ENCODE data around the gene MYBPHL. TPM values are rescaled to one million over a fixed set of nuclear protein-coding genes. Genes with fewer than 3 reads are reported as not detected.

MYBPHL gene
- total RNA-seq, 1 experiment from 2014 or later = 0.23 TPM

GRCh38 chr1:109265016-109265415 lies 41.8 kb downstream of the MYBPHL start:
- DNase-seq (ENCODE audit: low read depth) = no peak

- DNase-seq (ENCODE audit: low read depth) = no peak
These were observed 42.4 kb downstream of the MYBPHL start for GRCh38 chr1:109264379-109264755.

GRCh38 chr1:109263597-109264378 lies 43.0 kb downstream of the MYBPHL start:
- DNase-seq (ENCODE audit: low read depth) = peak; percentile 66

DNA sequence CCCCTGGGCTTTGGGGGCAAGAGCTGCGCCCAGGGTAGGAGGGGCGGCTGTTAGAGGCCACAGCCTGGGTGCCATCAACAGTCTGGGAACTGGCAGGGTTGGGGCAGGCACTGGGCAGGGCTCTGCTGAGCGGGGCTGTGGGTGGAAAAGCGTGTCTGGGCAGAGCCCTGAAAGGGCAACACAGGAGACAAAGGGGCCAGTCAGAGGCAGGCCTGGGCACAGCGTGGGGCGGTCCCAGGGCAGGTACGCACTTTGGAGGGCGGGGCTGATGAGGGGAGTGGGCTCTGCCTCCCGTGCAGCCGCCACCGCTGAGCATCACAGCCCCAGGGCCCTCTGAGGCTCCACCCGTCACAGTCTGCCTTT lies 43.6 kb downstream of the MYBPHL start:
- no peak for DNase-seq (ENCODE audit: low read depth)

DNA sequence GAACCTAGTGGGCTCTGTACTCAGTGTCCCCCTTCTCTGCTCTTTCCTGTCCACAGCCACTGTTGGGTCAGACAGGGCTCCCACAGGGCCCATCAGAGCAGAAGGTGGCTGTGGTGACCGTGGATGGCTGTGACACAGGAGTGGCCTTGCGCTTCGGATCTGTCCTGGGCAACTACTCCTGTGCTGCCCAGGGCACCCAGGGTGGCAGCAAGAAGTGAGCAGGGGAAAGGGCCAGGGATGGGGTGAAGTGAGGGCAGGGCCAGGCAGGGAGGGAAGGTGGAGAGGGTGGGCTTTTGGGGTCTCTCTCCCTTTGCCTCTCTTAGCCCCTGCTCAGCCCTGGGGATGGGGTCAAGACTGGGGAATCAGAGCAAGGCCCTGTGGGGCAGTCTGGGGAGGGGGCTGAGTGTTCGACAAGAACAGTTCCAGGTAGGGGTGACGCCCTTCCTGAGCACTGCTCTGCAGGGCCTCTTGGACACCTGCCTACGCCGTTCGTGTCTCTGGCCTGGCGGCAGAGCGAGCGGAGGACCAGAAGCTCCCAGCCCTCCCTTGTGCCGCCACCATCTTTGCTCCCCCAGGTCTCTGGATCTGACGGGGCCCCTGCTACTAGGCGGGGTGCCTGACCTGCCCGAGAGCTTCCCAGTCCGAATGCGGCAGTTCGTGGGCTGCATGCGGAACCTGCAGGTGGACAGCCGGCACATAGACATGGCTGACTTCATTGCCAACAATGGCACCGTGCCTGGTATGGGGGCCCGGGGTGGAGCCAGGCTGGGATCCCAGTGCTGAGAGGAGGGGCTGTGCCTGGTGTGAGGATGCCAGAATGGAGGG lies 44.4 kb downstream of the MYBPHL start:
- no peak for DNase-seq (ENCODE audit: low read depth)

- no peak for DNase-seq (ENCODE audit: low read depth)
These were observed 45.2 kb downstream of the MYBPHL start for GRCh38 chr1:109261578-109261977.

GRCh38 chr1:109261006-109261405 lies 45.8 kb downstream of the MYBPHL start:
- no peak for DNase-seq (ENCODE audit: low read depth)

GRCh38 chr1:109259674-109260557 lies 46.9 kb downstream of the MYBPHL start:
- no peak for DNase-seq (ENCODE audit: low read depth)

- DNase-seq (ENCODE audit: low read depth) = no peak
These were observed 48.0 kb downstream of the MYBPHL start for GRCh38 chr1:109258481-109259466.

DNA sequence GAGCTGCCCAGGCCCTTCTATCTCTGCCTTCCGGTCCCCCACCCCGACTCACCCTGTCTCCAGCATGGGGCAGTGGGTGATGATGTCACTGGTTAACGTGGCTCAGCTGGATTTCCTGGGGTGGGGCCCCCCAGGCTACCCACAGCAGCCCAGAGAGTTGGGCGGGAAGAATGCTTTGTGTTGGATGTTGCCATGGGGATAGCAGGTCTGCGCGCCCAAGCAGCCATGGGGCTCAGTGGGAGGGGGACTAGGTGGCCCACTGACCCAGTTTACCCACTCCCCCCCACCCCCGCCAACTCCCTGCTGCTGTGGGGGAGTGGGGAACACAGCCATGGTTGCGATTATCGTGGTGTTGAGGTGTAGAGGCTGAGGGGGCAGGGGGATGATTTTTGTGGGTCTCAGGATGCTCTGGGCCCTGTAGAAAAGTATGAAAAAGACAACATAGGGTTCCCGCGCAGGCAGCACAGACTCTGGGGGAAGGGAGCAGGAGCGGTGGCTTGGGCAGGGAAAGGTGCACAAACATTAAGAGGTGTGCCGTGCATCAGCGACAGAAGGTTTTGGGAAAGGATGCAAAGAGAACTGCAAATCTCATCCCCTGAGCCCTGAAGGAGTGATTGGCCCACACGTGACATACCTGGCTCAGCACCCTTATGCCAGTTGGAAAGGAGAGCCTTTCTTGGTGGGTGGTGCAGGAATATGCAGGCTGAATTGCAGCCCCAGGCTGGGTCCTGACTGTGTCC lies 49.0 kb downstream of the MYBPHL start:
- no peak for DNase-seq (ENCODE audit: low read depth)

- no peak for DNase-seq (ENCODE audit: low read depth)
These were observed 49.7 kb downstream of the MYBPHL start for GRCh38 chr1:109256971-109257681.

- DNase-seq (ENCODE audit: low read depth) = no peak
These were observed 50.7 kb downstream of the MYBPHL start for GRCh38 chr1:109256085-109256484.

DNA sequence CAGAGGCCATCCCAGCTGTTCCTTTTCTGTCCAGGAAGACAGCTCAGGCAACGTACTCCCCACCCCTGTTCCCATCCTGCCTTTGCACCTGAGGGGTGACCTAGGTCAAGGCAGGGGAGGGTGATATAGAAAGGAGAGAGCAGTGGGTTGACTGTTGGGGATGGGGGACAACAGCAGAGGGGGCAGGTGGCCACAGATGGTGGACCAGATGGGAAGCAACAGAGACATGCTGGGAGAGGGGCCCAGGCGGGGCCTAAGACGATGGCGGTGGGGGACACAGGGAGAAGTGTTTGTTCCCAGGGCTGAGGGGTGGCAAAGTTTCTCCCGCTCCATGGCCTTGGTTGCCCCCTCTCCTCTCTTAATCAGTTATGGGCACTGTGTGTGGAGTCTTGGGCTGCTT lies 51.1 kb downstream of the MYBPHL start:
- no peak for DNase-seq (ENCODE audit: low read depth)

DNA sequence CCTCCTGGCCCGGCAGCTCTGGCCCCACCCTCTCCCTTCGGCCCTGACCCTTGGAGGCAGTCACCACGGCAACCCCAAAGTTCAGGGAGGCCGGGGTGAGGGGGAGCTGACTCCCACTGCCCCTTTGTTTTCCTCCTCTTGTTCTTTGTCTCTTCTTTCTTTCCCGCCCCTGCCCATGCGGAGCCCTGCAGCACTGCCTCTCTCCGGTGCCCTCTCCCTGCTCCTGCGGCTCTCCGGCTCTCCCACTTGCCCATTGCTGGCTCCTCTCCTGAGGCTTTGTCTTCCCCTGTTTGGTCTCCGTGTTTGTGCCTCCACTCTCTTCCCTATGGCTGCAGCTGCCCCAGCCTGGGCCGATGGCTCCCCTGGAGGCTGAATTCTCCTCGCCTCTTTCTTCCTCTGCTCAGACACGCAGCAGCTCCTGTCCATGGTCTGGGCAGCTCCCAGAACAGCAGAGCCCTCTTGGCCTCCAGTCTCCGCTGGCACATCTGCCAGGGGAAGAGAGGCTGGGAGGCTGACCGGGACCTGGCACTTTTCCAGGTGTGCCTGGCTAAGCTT lies 51.6 kb downstream of the MYBPHL start:
- DNase-seq (ENCODE audit: low read depth) = no peak

DNA sequence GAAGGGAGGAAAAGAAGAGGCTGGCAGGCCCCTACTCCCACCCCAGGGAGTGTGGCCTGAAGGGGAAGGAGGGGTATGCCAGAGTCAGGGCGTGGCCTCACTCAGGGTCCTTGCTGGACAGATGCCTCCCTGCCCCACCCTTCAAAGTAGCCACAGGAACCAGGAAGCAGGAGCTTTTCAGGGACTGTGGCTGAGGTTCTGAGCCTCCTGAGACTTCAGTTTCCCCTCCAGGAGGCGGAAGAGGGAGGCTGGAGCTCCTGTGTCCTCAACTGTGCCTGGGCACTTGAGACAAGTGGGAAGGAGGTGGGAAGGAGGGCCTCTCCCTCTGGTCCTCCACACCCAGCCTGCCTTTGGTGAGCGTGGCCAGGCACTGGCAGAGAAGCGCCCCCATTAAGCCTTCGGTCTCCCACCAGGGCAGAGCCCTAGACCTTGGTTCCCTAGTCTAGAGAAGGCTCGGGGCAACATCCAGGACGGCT lies 52.2 kb downstream of the MYBPHL start:
- DNase-seq (ENCODE audit: low read depth) = no peak

DNA sequence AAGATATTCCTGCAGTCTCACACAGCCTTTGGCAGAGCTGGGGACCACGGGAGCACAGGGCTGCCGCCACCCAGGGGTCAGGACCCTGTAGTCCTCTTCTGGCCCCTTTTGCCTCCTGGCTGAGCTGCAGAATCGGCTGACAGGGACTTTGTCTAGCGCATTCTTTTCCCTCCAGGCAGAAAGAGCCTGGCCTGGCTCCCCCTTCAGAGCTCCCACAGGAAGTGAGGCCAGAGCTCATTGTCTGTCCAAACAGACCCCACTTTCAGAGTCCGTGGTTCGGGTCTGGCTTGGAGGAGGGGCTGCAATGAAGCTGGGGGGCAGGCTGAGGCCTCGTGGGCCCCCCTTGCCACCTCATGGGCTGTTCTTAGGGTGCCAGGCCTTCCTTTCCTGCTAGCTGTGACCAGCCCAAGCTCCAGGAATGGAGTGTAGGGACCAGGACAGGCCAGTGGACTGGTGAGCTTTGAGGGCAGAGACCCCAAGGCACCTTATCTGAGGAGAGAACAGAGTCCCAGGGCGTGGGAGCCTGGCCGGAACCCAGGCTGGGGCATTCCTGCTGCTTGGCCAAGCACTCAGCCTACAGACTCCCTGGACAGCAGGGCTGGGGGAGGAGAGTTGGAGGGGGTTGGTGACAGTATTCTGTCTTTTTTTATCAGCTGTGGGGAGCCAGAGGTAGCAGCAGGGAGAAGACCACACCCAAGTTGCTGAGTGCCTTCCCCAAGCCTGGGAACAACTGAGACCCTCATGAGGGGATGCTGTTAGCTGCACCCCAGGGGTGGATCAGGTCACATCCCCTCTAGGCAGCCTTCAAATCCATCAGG lies 52.8 kb downstream of the MYBPHL start:
- DNase-seq (ENCODE audit: low read depth) = no peak

- no peak for DNase-seq (ENCODE audit: low read depth)
These were observed 53.7 kb downstream of the MYBPHL start for GRCh38 chr1:109252893-109253802.
